GM12891 (cell line): Measurements from ENCODE around the gene OSM.
"Not testable (repeated sequence)": the region's sequence is repeated elsewhere in the genome, so short reads cannot be mapped to it uniquely, and the experiment has no call there.

ENCODE experiments used
- PAX5 ChIP-seq: IDR thresholded peaks from 2 replicates; pipeline ENCODE4 v1.6.1; 2011; ENCODE audit warnings: low read length, moderate library complexity, mild to moderate bottlenecking; ENCODE audit not compliant: insufficient read depth, severe bottlenecking
- POLR2A ChIP-seq: IDR thresholded peaks from 2 replicates; pipeline ENCODE4 v1.6.1; 2011; ENCODE audit warnings: low read depth, low read length, control low read depth
- POLR2AphosphoS5 ChIP-seq: IDR thresholded peaks from 2 replicates; pipeline ENCODE4 v1.6.1; 2011; ENCODE audit warnings: low read depth, low read length, control low read depth
- POU2F2 ChIP-seq: IDR thresholded peaks from 2 replicates; pipeline ENCODE4 v1.6.1; 2011; ENCODE audit warnings: low read depth, mild to moderate bottlenecking, control low read depth, low read length, moderate library complexity
- TAF1 ChIP-seq: IDR thresholded peaks from 2 replicates; pipeline ENCODE4 v1.6.1; 2011; ENCODE audit warnings: low read depth, low read length, control low read depth

DNA sequence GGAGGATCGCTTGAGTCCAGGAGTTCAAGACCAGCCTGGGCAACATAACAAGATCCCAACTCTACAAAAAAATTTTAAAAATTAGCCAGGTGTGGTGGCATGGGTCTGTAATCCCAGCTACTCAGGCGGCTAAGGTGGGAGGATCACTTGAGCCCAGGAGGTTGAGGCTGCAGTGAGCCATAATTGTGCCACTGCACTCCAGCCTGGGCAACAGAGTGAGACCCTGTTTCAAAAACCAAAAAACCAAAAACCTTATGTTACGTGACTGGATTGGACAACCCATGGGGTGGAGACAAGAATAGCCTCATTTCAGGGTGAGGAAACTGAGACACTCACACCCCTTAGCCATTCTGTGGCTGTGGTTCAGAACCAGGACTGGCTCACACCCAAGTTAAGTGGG lies 50.4 kb downstream of the OSM start:
- TF ChIP-seq POLR2A, PAX5, POLR2AphosphoS5, TAF1, POU2F2: not testable (repeated sequence)
